ENCODE data around the gene HMGB1.

HMGB1 gene

GRCh38 chr13:30486230-30487074 lies 20.7 kb upstream of the HMGB1 start:
- H3K36me3 ChIP-seq (ENCODE audit: control insufficient read depth, insufficient read depth, low read length), result no peaks in the 10 kb centered on the region
- no peaks in the 10 kb centered on the region for H3K4me1 ChIP-seq (ENCODE audit: control insufficient read depth, insufficient read depth, low read length)
- H3K27me3 ChIP-seq (ENCODE audit: control insufficient read depth, insufficient read depth, low read length), result no peaks in the 10 kb centered on the region
- no peak overlapping the region for H3K4me3 ChIP-seq (ENCODE audit: low read length)
- no peak overlapping the region for H3K27ac ChIP-seq (ENCODE audit: low read depth, low read length)
- no peak overlapping the region for H3K9ac ChIP-seq (ENCODE audit: low read length)

GRCh38 chr13:30481241-30481760 lies 15.6 kb upstream of the HMGB1 start:
- no peak overlapping the region for H3K27ac ChIP-seq (ENCODE audit: low read depth, low read length)
- no peak overlapping the region for H3K4me3 ChIP-seq (ENCODE audit: low read length)
- no peaks in the 10 kb centered on the region for H3K36me3 ChIP-seq (ENCODE audit: control insufficient read depth, insufficient read depth, low read length)
- no peak overlapping the region for H3K9ac ChIP-seq (ENCODE audit: low read length)
- no peaks in the 10 kb centered on the region for H3K27me3 ChIP-seq (ENCODE audit: control insufficient read depth, insufficient read depth, low read length)
- H3K4me1 ChIP-seq (ENCODE audit: control insufficient read depth, insufficient read depth, low read length), result no peaks in the 10 kb centered on the region

DNA sequence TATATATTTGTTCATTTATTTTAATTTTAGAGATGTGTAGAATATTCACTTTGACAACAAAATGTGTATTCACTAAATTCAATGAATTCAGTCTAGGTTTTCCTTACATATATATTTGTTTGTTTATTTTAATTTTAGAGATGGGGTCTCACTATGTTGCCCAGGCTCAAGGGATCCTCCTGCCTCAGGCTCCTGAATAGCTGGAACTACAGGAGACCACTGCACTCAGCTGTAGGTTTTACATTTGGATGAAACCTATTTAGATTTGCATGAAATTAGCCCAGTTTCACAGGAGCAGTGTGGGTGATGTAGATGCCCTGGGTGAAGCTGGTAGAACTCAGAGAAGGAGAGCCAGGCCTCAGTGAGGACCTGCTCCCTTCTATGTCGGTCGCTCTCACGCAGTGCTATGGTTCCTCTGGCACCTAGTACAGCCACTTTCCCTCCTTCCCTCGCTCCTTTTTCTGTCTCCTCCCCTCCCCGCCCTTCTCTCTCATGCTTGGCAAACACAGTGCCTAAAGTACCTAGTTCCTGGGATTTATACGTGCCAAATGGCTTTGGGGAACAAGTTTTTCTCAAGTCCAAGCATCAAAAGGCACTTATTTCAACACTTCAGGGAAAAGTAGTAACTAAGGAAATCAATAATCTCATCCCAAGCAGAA lies 14.7 kb upstream of the HMGB1 start:
- no peaks in the 10 kb centered on the region for H3K27me3 ChIP-seq (ENCODE audit: control insufficient read depth, insufficient read depth, low read length)
- H3K27ac ChIP-seq (ENCODE audit: low read depth, low read length), result no peak overlapping the region
- no peaks in the 10 kb centered on the region for H3K36me3 ChIP-seq (ENCODE audit: control insufficient read depth, insufficient read depth, low read length)
- H3K9ac ChIP-seq (ENCODE audit: low read length), result no peak overlapping the region
- no peaks in the 10 kb centered on the region for H3K4me1 ChIP-seq (ENCODE audit: control insufficient read depth, insufficient read depth, low read length)
- H3K4me3 ChIP-seq (ENCODE audit: low read length), result no peak overlapping the region

GRCh38 chr13:30479883-30480219 lies 14.1 kb upstream of the HMGB1 start:
- Histone ChIP-seq H3K9ac (ENCODE audit: low read length) (no peak overlapping the region), H3K36me3 (ENCODE audit: control insufficient read depth, insufficient read depth, low read length) (no peaks in the 10 kb centered on the region), H3K4me1 (ENCODE audit: control insufficient read depth, insufficient read depth, low read length) (no peaks in the 10 kb centered on the region), H3K27me3 (ENCODE audit: control insufficient read depth, insufficient read depth, low read length) (no peaks in the 10 kb centered on the region), H3K4me3 (ENCODE audit: low read length) (no peak overlapping the region), H3K27ac (ENCODE audit: low read depth, low read length) (no peak overlapping the region)

- H3K27me3 ChIP-seq (ENCODE audit: control insufficient read depth, insufficient read depth, low read length), result no peaks in the 10 kb centered on the region
- H3K4me1 ChIP-seq (ENCODE audit: control insufficient read depth, insufficient read depth, low read length), result no peaks in the 10 kb centered on the region
- no peak overlapping the region for H3K27ac ChIP-seq (ENCODE audit: low read depth, low read length)
- H3K4me3 ChIP-seq (ENCODE audit: low read length), result no peak overlapping the region
- H3K9ac ChIP-seq (ENCODE audit: low read length), result no peak overlapping the region
- H3K36me3 ChIP-seq (ENCODE audit: control insufficient read depth, insufficient read depth, low read length), result no peaks in the 10 kb centered on the region
Observed at GRCh38 chr13:30479154-30479882, 13.6 kb upstream of the HMGB1 start.

DNA sequence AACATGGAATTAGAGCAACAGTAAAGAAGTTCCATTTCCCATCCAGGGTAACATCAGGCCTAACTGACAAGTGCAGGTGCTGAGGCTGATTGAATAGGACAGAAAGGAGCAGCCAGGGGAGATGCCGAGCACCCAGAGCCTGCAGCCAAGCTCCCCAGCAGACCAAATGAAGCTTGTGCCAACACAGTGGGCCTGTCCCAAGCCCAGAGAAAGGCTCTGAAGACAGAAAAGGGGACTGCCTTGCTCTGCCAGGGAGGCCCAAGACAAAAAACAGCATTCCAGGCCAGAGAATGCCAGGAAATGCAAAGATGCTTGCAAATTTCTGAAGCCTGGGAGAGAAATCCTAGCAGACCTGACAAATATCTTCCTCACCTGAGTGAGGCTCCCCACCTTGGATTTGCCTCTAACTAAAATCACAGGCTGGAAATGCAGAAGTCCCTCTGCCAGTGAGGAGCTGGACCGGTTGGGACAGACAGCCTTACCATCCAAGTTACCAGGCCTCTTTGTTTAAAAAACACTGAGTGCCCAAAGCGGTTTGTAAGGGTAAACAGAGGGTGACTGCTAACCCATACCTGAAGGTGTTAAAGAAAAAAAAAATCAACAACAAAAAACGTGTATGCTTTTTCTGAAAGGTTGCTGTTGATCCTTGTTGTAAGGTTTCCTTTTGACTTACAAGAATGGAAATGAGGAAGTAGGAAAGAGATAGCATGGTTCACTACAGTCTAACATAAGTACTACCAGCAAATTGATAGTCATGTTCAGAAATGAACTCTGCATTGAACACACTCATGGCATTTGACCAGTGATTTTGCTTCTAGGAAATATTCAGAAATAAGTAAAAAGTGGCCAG lies 11.8 kb upstream of the HMGB1 start:
- H3K27ac ChIP-seq (ENCODE audit: low read depth, low read length), result no peak overlapping the region

GRCh38 chr13:30473675-30474074 lies 7.9 kb upstream of the HMGB1 start:
- no peaks in the 10 kb centered on the region for H3K36me3 ChIP-seq (ENCODE audit: control insufficient read depth, insufficient read depth, low read length)
- no peak overlapping the region for H3K9ac ChIP-seq (ENCODE audit: low read length)
- no peak overlapping the region for H3K27ac ChIP-seq (ENCODE audit: low read depth, low read length)
- H3K27me3 ChIP-seq (ENCODE audit: control insufficient read depth, insufficient read depth, low read length), result no peaks in the 10 kb centered on the region
- no peaks in the 10 kb centered on the region for H3K4me1 ChIP-seq (ENCODE audit: control insufficient read depth, insufficient read depth, low read length)
- no peak overlapping the region for H3K4me3 ChIP-seq (ENCODE audit: low read length)

More for the DNA sequence above, 11.8 kb upstream of the HMGB1 start:
- no peak overlapping the region for H3K4me3 ChIP-seq (ENCODE audit: low read length)
- no peaks in the 10 kb centered on the region for H3K27me3 ChIP-seq (ENCODE audit: control insufficient read depth, insufficient read depth, low read length)
- H3K4me1 ChIP-seq (ENCODE audit: control insufficient read depth, insufficient read depth, low read length), result no peaks in the 10 kb centered on the region
- H3K36me3 ChIP-seq (ENCODE audit: control insufficient read depth, insufficient read depth, low read length), result no peaks in the 10 kb centered on the region
- no peak overlapping the region for H3K9ac ChIP-seq (ENCODE audit: low read length)

DNA sequence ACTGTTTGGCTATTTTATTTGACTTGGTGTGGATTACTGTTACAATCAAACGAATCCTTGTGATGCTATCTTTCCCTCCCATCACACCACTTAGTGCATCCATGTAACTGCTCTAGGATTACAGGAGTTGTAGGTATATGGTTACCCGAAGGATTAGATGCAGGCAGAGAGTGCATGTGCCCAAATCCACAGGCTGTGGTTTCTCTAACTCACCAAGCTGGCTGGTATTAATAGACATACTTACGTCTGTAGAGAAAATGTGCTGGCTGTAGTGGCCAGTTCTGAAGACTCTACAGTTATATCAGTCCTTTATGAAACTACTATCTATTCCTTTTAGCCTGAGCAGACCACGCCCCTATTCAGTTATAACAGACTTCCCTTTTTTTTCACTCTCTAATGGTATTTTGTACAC lies 1.1 kb upstream of the HMGB1 start:
- no peak overlapping the region for H3K27ac ChIP-seq (ENCODE audit: low read depth, low read length)
- H3K4me3 ChIP-seq (ENCODE audit: low read length), result no peak overlapping the region
- peaks cover 2% of the 10 kb centered on the region for H3K36me3 ChIP-seq (ENCODE audit: control insufficient read depth, insufficient read depth, low read length)
- H3K4me1 ChIP-seq (ENCODE audit: control insufficient read depth, insufficient read depth, low read length), result peaks cover 15% of the 10 kb centered on the region
- no peaks in the 10 kb centered on the region for H3K27me3 ChIP-seq (ENCODE audit: control insufficient read depth, insufficient read depth, low read length)
- H3K9ac ChIP-seq (ENCODE audit: low read length), result no peak overlapping the region

DNA sequence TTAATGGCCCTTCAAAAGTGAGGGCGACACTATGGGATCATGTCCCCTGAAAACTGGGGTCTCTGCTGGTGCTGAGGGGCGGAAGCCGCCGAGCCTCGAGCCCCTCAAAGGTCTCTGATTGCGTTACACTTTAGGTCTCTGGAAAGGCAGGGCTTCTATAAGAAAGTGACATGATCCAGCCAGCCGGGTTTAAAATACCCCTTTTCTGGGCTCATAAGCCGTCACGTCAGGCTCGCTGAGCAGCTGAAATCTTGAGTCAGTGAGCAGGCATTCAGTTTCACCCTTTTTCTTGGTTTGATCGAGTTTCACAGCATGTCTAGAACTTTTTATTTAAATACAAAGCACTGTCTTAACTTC lies 600 bp upstream of the HMGB1 start:
- Histone ChIP-seq H3K4me1 (ENCODE audit: control insufficient read depth, insufficient read depth, low read length) (peaks cover 15% of the 10 kb centered on the region), H3K27ac (ENCODE audit: low read depth, low read length) (no peak overlapping the region), H3K27me3 (ENCODE audit: control insufficient read depth, insufficient read depth, low read length) (no peaks in the 10 kb centered on the region), H3K36me3 (ENCODE audit: control insufficient read depth, insufficient read depth, low read length) (peaks cover 2% of the 10 kb centered on the region), H3K9ac (ENCODE audit: low read length) (no peak overlapping the region), H3K4me3 (ENCODE audit: low read length) (no peak overlapping the region)

DNA sequence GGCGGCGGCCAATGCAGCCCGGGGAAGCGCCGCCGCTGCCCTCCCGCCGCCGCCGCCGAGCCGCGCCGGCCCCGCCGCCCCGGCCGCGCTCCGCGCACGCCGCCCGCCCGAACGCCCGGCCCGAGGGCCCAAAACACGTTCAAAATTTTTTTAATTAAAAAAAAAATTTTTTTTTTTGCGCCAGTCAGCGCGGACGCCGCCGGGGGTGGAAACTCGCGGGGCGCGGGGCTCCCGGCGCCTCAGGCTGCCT lies 468 bp downstream of the HMGB1 start:
- H3K27me3 ChIP-seq (ENCODE audit: control insufficient read depth, insufficient read depth, low read length), result no peaks in the 10 kb centered on the region
- H3K36me3 ChIP-seq (ENCODE audit: control insufficient read depth, insufficient read depth, low read length), result peaks cover 2% of the 10 kb centered on the region
- H3K9ac ChIP-seq (ENCODE audit: low read length), result peak overlapping the region; percentile 76
- peak overlapping the region; percentile 71 for H3K4me3 ChIP-seq (ENCODE audit: low read length)
- peaks cover 15% of the 10 kb centered on the region for H3K4me1 ChIP-seq (ENCODE audit: control insufficient read depth, insufficient read depth, low read length)
- peak overlapping the region; percentile 98 for H3K27ac ChIP-seq (ENCODE audit: low read depth, low read length)

DNA sequence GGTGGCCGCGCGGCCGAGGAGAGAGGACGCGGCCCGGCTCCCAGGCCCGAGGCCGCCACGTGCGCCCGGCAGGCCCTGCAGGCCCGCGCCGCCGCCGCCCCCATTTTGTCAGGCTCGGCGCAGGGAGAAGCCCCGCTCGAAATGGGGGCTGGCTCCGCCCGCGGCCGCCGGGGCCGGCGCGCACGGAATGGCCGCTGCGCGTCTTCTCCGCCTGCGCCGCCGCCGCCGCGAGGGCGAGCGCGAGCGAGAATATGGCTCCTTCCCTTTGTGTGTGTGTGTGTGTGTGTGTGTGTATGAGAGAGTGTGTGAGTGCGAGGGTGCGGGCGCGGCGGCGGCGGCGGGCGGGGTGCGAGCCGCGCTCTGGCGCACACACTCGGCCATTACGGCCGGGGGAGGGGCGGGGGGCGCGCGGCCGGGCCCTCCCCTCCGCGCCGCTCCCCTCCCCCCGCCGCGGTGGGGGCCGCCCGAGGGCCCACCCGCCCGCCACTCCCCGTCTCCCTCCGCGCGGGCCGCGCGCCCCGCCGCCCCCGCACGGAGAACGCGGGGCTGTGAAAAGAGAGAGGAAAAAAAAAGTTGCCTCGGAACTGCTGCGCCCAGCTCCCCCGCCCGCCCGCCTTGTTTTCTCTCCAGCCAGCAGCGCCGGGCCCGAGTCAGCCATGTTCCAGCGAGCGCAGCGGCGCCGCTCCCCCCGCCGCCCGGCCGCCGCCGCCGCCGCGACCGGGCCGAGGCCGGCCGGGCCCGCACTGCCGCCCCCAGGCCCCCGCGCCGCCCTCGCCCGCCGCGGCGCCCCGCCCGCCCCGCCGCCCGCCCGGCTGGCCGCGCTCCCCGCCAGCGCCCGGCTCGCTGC lies 1.0 kb downstream of the HMGB1 start:
- peak overlapping the region; percentile 79 for H3K9ac ChIP-seq (ENCODE audit: low read length)
- H3K4me3 ChIP-seq (ENCODE audit: low read length), result peak overlapping the region; percentile 82
- no peaks in the 10 kb centered on the region for H3K27me3 ChIP-seq (ENCODE audit: control insufficient read depth, insufficient read depth, low read length)

More for the DNA sequence above, 1.0 kb downstream of the HMGB1 start:
- H3K36me3 ChIP-seq (ENCODE audit: control insufficient read depth, insufficient read depth, low read length), result peaks cover 2% of the 10 kb centered on the region
- H3K4me1 ChIP-seq (ENCODE audit: control insufficient read depth, insufficient read depth, low read length), result peaks cover 15% of the 10 kb centered on the region
- H3K27ac ChIP-seq (ENCODE audit: low read depth, low read length), result peak overlapping the region; percentile 95
